GM18520 (cell line): ENCODE results near the gene HYAL3.

Experiments used
- ATAC-seq: cut with Tn5 transposase; IDR thresholded peaks from one replicate; pipeline ENCODE4 v1.9.1; 2021; ENCODE audit not compliant: unreplicated experiment

The HYAL3 gene

GRCh38 chr3:50331364-50331907 lies 32.2 kb upstream of the HYAL3 start:
- no peak for ATAC-seq

DNA sequence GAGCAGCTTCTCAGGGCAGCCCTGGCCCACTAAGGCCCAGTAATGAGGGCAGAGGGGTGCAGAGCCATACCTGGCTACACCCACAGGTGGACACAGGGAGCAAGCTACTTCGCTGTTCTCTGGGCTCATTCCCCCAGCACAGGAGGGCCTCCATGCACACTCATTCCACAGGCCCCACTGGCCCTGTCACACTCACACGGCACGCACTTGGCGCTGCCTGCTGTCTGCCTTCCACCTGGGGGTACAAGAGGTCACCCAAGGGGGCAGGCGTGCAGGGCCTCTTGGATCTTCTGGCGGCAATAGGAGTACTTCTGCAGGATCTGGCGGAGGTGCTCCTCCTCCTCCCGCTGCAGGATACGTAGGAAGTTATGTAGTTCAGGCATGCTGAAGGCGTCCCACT lies 31.1 kb upstream of the HYAL3 start:
- ATAC-seq = no peak

DNA sequence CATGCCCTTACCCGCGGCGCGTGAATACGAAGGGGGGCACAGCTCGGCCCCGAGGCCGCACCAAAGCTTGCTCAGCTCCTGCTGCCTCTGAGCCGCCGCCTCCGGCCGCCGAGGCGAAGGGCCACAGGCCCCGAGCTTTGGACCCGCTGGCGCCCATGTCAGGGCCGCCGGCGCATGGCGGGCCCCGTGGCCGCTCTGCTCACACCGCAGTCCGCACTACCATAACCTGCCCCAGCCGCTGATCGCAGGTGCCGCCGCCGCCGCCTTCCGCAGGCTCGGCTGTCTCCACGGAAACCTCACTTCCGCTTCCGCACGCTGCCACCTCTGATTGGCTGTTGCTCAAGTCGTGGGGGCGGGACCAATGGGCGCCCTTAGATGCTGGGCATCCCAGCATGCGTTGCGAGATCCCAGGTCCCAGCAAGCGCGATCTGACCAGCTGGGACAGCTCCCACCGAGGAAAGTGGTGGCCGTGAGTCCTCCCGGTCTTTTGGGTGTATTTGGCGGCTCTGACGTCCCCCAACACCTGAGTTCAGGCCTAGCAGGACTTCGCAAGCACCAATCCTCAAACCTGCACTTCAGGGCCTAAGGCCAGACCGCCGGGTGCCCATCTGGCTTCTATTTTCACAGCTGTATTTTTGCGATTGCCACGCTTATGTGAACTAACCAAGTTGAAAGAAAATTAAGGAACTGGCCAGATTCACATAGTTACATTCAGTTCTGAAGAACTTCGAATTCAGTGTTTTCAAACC lies 28.9 kb upstream of the HYAL3 start, which contains the start of gene TUSC2:
TSS of gene TUSC2 (minus strand) at position 281 of the 749 bp plus-strand sequence. CDS start at position 157, 124 bp downstream.
- ATAC-seq = peak; percentile 76

DNA sequence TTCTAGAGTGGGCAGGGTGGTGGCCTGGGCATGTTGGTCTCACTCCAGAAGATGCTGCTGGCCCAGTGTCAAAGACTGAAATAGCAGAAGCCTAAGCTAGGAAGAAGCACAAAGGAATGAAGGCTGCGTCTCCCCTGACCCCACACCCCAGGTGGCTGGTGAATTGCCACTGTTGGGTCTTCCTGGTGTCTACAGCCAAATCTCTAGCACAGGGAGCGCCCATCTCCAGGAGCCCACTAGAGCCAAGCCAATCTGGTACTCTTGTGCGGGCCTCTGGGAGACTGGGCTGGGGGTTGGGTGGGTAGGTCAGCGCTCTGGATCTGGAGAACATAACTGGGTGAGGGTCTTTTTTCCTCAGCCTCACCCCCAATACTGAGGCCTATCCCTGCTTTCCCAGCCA lies 27.9 kb upstream of the HYAL3 start:
- no peak for ATAC-seq

DNA sequence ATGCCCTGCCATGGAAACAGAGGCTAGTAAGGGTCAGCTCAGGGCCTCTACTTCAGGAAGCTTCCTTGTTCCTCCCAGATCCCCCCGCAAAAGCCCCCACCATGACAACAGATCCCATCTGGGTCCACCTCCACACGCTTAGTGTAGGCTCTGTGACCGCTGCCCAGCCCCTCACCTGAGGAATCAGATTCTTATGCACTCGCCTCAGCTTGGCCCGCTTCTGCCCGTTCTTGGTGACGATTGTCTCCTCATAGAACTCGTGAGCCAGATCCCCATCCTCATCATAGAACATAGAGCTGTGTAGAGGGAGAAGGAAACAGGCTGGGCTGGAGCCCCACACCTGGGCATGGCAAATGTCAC lies 27.0 kb upstream of the HYAL3 start:
- ATAC-seq = no peak

GRCh38 chr3:50325497-50326181 lies 26.4 kb upstream of the HYAL3 start:
- no peak for ATAC-seq

DNA sequence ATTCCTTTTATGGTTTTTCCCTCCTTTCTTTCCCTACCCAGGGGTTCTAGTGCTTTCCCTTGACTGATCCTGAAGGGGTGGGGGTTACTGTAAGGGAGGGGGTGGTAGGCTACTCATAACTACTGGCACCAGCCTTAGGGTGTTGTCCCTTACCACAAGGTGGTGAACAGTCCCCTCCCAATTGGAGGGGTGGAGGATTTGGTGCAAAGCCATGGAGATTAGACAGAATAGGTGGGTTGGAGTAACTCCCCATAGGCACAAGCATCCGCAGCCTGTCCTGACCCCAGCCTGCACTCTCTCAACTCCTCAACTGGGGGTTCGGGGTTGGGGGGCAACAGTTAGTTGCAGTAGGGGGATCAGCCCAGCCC lies 25.9 kb upstream of the HYAL3 start:
- ATAC-seq = no peak

DNA sequence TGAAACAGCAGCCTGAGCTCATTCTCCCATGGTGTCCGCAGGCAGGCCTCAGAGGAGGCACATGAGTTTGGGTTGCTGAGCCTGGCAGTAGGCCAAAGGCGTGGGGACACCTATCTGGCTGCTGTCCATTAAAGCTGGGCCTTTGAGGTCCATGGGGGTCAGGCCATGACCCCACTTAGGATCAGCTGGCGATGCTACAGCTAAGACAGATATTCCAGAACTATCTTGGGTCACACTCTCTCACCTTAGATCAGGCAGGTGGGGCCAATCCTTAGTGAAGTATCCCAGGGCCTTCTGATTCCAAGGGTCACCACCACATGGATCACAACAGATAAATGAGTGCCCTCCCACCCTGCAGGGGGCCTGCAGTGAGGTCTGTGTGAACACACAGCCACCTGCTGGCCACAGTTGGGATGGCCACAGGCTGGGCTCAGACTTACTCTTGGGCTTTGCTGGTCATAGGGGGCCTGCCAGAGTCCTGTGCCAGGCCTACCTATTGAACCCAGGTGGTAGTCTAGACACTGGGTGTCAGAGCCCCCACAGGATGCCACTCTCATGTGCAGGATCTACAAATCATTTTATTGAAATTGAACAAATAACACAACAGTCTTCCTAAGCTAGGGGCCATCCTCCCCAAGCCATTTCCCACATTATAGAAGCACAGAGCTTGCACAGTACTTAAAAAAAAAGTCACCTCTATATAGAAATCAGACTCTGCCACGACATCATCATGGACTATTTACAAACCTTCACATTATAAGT lies 25.3 kb upstream of the HYAL3 start:
- no peak for ATAC-seq

GRCh38 chr3:50323614-50324199 lies 24.5 kb upstream of the HYAL3 start:
- no peak for ATAC-seq

DNA sequence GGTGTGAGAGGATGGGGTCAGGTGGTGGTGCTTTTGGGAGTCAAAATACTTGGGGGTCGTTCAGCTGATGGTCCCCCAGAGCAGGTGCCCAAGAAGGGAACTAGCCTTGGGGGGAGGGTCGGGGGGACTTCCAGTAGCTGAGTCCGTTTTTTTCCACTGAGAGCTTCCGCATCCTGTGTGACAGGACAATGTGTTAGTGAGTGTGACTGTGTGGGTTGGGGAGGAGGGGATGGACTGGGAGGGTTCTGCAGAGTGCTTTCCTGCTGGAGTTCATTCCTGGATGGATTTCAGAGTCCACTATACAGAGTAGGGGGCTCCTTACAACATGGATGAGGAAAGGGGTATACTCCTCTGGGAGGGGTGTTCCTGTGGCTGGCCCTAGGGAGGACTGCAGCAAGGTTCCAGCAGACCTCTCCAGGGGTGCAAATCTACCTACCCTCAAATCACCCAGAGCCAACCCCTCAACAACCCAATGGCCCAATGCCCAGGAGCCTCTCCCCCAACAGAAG lies 23.9 kb upstream of the HYAL3 start:
- ATAC-seq = no peak

DNA sequence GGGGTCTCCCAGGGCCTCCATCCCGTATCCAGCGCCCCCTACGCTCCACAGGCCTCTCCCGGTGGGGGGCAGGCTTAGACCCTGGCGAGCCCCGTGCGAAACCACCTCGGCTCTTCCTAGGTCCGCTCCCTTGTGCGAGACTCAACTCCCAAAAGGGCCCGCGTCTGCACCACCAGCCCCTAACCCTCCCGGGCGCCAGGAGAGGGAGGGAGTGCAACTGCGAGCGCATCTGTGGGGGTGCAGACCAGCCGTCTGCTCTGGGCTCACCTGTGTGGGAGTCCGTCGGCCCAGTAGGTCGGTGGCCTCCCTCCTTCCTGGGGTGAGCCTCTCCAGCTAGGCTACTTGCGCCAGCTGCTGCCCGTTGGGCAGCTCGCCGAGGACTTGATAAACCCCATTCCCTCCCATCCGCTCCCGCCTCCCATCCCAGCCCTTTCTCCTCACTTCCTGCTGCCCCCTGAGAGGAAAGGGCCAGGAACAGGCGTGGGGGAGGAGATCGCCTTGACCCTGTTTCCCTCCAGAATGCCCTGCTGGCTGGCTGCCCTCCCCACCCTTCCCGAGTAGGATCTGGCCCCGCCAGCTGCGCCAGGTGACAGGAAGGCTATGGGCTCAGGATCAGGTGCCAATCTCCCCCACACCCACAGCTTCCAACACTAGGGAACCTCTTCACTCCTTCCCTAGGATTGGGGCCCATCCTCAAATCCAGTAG lies 23.3 kb upstream of the HYAL3 start, which contains the start of gene HYAL2:
TSS of gene HYAL2 (minus strand) at position 360 of the 706 bp plus-strand sequence. CDS start 2,256 bp downstream, outside the sequence.
- no peak for ATAC-seq

DNA sequence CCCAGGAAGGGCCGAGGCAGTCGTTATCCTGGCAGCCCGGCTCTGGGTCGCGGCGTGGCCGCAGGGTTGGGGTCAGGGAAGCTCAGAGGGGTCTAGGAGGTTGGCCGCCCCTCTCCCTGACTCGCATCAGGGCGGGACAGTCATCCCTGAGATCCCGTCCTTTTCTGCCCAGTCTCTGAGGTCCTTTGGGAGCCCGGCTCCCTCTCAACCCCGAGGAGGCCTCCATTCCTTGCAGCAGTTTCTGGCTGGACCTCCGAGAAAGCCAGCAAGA lies 22.8 kb upstream of the HYAL3 start:
- ATAC-seq = no peak

GRCh38 chr3:50321336-50322114 lies 22.3 kb upstream of the HYAL3 start:
- peak; percentile 36 for ATAC-seq

DNA sequence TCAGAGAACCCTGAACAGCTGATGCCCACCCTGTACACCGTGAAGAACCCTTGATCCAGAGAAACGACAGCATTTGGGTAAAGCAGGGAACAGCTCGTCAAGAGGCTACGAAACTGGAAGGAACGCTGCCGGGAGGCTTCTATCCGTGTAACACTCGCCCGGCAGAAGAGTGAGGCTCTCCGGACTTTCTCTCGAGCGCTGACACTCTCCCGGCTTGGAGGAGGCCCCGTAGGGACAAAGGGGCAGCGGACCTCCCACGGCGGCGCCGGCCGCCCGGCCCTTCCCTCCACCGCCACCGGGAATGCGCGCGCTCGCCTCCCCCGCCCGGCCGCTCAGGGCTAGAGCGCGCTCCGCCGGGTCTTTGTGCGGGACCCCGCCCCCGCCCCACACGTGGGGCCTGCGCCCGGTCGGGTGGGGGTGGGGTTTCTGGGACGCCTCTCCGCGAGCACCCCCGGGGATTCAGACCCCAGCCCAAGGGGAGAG lies 21.7 kb upstream of the HYAL3 start:
- peak; percentile 35 for ATAC-seq

DNA sequence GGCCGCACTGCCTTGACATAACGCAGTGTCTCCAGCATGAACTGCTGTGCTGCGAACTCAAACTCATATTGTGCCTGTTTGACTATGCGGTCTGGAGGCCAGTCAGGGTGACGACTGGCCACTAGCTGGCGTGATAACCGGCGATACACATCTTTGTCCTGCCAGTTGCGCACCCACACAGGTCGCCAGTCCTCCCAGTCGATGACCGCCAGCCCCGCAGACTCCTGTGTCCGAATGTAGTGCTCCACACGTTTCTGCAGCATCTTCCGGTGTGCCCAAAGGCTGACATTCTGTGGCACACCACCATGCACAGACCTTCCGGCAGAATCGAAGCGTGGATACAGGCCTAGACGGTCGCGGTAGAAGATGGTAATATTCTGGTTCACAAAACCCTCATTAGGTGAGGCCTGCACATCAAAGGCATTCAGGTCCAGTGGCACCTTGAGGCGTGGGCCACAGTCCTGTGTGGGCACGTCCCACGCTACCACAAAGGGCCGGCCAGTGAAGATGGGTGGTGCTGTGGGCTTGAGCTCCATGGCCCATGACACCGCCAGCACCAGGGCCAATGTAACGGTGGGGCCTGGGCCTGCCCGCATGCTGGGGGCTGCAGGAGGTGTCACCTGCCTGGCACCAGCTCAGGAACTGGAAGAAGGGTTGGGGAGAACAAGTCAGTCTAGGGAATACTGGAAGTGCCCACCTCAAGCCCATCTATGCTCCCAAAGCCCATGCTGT lies 20.9 kb upstream of the HYAL3 start:
- no peak for ATAC-seq

GRCh38 chr3:50319181-50319893 lies 20.1 kb upstream of the HYAL3 start:
- ATAC-seq = no peak

DNA sequence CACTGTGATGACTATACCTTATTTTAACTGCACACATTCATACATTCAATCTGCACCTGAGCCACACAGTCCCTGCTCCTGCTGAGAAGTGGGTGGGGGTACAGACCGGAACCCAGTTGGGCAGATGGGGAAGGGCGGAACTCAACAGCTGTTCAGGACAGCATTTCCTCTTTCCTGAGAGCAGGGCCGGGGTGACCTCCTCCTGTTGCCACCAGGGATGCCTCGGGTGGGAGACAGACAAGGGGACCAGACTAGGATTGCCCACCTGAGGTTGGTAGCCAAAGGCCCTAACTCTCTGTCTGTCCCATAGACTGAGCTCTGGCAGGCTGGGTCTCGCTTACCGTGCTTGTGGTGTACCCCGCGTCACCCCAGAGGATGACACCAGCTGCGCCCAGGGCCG lies 19.4 kb upstream of the HYAL3 start:
- no peak for ATAC-seq

DNA sequence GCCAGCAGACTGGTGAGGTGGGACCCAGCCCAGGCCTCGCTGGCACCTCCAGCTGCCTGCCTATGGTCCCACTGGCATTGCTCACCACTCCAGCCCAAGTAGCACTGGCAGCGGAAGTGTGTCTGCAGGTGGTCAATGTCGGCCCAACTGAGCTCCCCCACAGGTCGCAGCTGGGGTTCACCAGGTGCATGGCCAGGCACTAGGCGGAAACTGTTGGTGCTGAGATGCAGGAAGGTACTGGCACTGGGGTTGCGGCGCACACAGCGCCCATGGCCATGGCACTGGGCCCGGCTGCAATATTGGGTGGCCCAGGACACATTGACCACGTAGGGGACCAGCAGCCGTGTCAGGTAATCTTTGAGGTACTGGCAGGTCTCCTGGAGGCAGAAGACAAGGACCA lies 19.0 kb upstream of the HYAL3 start:
- ATAC-seq = no peak
